Renal cortex interstitium (tissue), 11 donors: ENCODE results near the gene ZNF574. TPM values are rescaled to one million over a fixed set of nuclear protein-coding genes. Genes with fewer than 3 reads are reported as not detected.

Experiments used
- DNase-seq, 11 donors: peaks; one replicate each; pipeline ENCODE4 v3.0.0-alpha.2; 2013; ENCODE audit warnings: low read depth in 9 of 11, low spot score in 4 of 11; ENCODE audit errors: extremely low read depth in 1 of 11
- polyA plus RNA-seq, 3 donors: library from polyadenylated mRNA; unstranded; fragments of 120-200 nt; gene quantifications; one replicate each; pipeline ENCODE4 v1.2.1, GENCODE V29; 2013; ENCODE audit not compliant: insufficient read length in 3 of 3

The ZNF574 gene
- polyA plus RNA-seq, 3 donors: 11.2 to 18.4 (median 15.4) TPM

- DNase-seq: no peak
Measured at GRCh38 chr19:42048992-42049391, 27.0 kb upstream of the ZNF574 start.

- DNase-seq: no peak
Measured at GRCh38 chr19:42051166-42052115, 24.5 kb upstream of the ZNF574 start.

GRCh38 chr19:42052241-42052863, 23.6 kb upstream of the ZNF574 start:
- DNase-seq: no peak

GRCh38 chr19:42053037-42053935, 22.7 kb upstream of the ZNF574 start:
- no peak for DNase-seq

GRCh38 chr19:42054205-42054604, 21.8 kb upstream of the ZNF574 start:
- DNase-seq: no peak

GRCh38 chr19:42057846-42058245, 18.1 kb upstream of the ZNF574 start:
- no peak for DNase-seq

GRCh38 chr19:42059196-42059595, 16.8 kb upstream of the ZNF574 start:
- no peak for DNase-seq

GRCh38 chr19:42060117-42060516, 15.8 kb upstream of the ZNF574 start:
- DNase-seq: no peak

- DNase-seq: no peak
Measured at GRCh38 chr19:42062381-42062780, 13.6 kb upstream of the ZNF574 start.

- DNase-seq: no peak
Measured at GRCh38 chr19:42064432-42064831, 11.5 kb upstream of the ZNF574 start.

GRCh38 chr19:42065051-42065450, 10.9 kb upstream of the ZNF574 start:
- DNase-seq: no peak

- no peak for DNase-seq
Measured at GRCh38 chr19:42065511-42065910, 10.5 kb upstream of the ZNF574 start.

- DNase-seq: no peak
Measured at GRCh38 chr19:42066075-42066754, 9.8 kb upstream of the ZNF574 start.

GRCh38 chr19:42067315-42067888, 8.6 kb upstream of the ZNF574 start:
- DNase-seq: no peak

- DNase-seq: no peak
Measured at GRCh38 chr19:42068361-42068755, 7.6 kb upstream of the ZNF574 start.

- DNase-seq: no peak
Measured at GRCh38 chr19:42068756-42069571, 7.0 kb upstream of the ZNF574 start.

- peak in 6 of 11 donors; percentile 31 to 41 (median 34) for DNase-seq
Measured at GRCh38 chr19:42069619-42070351, 6.2 kb upstream of the ZNF574 start, which contains the start of gene GRIK5. GRIK5 (minus strand) TSS chr19:42070206; CDS start chr19:42065770, 4,436 bp downstream.
